NCI-H524 treated with DMSO at 0.1 percent for 48 hours (cell line): ENCODE results near the gene PTPRE.

Source experiments
- DNase-seq: peaks from one replicate; lab custom pipeline; 2025; lab: John Stamatoyannopoulos, UW

The PTPRE gene

DNA sequence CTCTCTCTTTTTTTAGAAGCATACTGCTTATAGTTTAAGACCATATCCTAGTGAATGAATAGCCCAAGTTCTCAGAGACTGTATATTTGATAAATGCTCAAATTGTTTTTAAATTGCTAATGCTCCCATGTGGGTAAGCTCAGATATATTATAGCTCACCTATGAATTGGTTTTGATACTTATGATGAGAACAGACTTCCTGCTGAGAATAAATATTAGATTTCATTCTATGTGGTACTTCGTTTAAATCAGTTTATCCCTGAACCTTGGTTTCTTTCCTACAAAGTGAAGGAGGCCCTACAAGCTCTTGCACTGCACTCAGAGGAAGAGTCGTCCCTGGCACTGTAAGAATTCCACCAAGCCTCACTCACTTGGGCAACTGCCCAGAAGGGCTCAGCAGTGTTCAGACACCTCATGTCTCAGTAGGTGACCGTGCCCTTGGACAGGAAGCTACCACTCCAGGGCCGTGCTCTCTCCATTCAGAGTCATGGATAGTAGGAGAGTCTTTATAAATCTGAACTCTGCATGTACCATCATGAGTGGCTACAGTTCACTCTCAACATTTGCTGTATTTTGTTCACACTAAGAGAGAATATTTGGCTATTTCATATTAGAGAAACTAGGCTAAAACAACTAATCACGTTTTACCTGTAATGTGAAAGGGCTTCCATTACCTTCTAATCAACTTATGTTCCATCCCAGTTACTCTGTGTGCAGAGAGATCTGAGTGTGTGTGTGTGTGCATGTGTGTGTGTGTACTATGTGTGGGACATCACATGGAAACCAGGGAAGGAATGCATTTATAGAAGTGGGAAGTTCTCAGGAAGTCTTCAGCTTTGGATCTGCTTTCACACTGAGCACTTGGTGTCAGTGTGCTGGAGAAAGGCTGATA is 93.8 kb downstream of the PTPRE start:
- DNase-seq = no peak

DNA sequence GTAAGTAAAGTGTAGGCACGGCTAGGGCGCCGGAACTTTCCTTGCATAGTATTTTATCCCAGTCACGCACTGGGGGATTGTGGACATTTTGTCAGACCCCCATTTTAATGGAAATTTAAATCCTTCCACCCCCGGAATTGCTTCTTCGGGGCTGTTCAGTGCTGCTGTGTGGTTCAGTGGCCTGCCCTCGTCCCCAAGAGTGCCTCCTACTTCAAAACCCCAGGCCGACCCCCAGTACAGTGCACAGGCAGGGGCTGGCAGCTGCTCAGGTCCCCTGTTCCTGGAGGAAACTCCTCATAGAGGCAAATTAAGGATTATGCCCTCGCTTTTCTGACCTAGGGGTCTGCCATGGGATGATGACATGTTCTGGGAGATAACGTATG is 94.5 kb downstream of the PTPRE start:
- DNase-seq = no peak

DNA sequence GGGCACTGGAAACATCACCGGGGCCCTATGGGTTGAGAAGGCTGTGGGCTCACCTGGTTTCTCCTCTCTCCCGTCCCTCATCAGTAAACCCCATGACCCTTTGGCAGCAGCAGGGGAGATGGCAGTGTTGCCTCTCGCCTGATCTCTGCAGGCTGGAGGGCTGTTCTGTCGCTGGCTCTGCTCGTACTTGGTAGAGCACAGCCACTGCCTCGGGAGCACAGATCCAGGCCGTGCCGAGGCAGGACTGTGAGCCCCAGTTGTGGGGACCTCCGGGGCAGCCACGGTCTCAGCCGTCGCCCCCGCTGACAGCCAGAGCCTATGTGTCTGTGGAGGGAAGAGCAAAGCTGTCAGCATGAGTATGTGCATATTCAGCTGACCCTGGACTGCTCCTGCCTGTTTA is 94.9 kb downstream of the PTPRE start:
- no peak for DNase-seq

DNA sequence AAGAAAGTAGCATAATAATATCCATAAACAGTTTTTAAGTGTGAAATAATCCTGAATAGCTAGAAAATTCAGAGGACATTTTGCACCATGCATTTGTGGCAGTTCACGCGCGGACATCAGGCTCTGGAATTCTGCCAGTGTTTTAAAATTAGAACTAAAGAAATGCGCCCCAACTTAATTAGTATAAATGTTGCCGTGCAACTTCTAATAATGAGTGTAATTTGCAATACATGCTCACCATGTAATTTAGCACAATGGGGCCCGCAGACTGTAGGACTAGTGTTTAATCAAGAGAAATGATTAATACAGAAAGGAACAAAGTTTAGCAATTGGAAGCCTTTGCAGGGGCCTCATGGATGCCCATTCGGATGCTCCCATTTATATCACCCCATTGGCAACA is 96.6 kb downstream of the PTPRE start:
- DNase-seq = no peak

DNA sequence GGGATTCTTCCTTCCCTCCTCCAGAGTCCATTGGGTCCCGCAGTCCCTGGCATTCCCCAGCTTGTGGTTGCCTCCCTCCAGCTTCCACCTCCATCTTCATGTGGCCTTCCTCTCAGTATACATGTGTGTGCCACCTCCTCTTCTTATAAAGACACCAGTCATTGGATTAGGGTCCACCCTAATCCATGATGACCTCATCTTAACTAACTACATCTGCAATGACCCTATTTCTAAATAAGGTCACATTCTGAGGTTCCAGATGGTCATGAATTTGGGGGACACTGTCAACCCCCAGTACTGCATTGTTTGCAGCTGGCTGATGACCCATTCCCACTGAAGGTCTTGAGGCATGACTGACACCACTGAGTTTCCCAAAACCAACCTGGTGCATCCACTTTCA is 99.0 kb downstream of the PTPRE start:
- DNase-seq = no peak

DNA sequence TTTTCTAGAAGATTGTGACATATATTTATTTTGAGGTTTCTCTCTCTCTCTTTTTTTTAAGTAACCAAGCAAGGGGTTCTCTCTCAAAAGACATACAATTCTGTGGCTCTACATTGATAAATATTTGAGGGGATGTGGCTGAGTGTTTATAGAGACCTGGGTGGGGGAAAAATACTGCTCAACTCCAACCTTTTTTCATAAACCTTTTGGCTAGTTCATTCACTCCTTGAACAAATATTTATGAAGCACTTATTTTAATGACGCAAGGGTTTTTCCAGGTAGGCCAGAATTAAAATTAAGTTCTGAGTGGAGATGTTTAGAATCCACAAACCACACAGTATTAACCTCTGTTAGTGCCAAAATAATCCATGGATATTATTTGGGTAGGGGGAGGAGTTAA is 100.2 kb downstream of the PTPRE start:
- DNase-seq = no peak

DNA sequence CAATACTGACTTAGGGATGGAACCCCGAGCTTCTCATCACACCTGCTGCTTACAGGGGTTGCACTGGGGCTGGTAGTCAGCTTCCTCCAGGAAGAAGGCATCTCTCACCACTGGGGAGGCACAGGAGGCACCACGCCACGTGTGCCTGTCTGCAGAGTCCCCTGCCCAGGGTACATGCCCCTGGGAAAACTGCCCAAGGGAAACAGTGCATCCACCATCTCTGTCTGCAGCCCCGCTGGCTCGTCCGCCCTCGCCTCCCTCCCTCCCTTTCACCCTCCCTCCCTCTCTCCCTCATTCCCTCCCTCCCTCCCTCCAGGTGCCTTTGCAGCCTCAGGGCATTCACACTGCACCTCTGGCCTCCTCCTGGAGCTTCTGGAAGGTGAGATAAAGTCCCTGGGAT is 101.1 kb downstream of the PTPRE start:
- no peak for DNase-seq

DNA sequence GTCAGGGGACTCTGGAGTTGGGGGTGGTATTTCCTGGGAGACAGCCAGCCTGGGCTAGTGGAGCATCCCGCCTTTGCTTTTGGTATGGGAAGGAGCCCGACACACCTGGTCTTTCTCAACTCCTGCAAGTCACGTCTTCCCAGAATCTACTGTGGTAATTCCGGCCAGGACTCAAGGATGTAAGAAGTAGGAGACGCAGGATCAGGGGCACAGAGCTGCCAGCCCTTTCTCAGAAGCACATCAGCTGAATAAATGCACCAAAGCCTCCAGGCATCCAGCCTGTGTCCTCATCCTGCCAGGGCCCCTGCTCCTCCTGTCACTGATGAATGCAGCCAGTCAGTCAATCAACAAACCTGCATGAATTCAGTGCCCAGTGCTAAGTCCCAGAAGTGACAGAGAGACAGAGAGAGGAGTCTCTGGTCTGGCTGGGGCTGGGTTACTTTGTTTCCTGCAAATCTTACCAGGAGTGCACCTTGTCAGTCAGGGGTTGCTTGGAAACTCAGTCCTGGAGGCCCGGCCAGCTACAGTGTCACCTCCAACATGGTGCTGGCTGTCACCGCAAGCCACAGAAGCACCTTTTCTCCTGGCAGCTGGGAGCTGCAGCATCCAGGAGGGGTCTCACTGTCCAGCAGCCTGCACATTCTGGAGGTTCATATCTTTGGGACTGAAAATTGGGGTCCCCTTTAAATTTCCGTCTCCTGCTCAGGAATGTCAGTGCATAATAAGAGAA is 101.8 kb downstream of the PTPRE start:
- DNase-seq = no peak

DNA sequence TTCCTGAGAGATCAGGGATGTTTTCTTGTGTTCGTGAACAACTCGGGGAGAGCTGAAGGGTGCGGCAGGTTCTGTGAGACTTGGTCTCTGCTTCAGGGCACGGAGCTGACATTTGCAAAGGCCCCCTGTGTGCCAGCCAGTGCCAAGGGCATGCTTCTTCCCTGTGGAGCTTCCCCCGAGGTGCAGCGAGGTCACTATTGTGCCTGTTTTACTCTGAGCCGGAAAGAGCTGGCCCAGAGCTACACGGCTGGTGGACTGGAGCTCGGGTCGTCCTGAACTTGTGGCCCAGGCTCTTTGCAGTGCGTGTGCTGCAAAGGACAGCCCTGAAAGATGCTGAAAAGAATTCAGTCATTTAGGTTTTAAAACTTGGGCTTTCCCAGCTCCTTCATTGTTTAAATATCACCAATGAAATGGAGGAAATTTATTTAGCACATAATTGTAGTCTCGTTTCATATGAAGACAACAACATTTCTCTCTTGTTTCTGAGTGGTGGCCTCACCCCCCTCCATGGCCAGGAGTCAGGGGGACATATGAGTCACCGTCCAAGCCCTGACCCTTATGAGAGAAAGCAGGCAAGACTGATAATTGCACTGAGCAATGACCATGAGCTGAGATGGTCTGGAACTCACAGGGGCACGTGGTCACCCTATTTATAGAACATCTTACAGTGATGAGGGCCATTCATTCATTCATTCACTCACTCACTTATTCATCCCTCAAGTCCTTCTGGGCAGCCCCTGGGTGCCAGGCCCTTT is 102.6 kb downstream of the PTPRE start:
- no peak for DNase-seq

DNA sequence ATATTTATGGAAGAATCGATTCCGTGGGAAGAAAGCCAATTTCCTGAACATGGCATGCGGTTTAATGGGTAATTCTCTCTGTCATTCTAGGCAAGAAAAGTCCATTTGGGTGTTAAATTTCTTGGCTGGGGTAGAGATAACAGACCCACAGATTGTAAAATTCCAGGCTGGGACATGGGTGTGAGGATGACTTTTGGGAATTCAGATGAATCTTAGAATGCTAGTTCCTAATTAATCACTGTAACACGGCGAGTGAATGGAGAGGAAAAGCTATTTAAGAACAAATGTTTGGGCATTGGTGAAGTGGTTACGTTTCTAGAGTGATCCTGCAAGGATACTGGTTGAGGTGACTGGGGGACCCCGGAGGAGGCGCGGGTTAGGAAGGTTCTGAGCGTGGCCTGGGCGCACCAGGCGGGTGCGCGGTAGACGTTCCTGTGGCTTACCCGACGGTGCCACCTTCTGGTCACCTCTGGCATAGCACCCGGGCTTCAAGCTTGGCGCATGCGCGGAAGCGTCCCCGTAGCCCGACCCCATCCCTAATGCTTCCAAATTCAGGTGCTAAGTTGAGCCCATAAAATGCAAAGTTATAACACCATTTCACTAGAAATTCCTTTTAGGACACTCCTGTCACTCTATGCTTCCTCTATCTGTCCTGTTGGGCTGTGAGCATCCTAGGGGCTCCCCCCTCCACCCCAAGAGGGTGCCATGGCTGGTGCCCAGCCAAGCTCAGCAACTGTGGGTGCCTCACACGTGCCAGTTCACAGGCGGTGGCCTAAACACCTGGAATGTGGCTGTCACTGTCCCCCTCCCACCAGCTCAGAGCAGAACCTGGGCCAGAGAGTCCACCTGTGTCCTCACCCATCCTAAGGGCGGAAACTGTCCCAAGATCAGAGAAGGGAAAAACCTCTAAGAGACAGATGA is 104.4 kb downstream of the PTPRE start:
- no peak for DNase-seq

DNA sequence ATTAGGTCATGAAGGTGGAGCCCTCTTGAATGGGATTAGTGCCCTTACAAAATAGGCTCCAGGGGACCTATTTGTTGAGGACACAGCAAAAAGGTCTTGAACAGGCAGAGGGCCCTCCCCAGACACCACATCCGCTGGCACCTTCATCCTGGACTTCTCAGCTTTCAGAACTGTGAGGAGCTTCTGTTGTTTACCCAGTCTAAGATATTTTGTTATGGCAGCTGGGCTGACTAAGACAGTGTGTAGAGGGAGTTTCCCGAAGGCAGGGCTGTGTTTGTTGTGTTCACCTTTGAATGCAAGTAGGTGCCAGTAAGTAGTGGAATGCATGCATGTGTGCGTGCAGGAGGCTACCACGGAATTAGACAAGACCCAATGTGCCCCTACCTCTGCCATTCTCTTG is 106.7 kb downstream of the PTPRE start:
- DNase-seq = no peak

DNA sequence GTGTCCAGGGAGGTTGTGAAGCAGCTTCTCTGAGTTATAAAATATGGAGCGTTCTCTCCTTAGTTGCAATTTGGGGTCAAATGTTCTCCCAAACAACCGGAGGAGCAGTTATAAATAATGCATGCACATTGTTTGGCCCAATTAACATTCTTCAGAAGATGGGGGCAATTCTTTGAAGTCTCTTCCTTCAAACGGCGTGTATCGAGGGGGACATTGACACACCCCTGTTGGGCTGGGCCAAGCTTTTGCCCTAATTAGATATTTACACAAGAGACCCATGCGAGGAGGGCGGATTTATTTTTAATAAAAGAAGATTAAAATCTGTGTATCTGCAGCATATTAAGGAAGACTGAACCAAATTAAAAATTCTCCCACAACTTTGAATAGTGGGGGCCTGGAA is 107.3 kb downstream of the PTPRE start:
- no peak for DNase-seq

DNA sequence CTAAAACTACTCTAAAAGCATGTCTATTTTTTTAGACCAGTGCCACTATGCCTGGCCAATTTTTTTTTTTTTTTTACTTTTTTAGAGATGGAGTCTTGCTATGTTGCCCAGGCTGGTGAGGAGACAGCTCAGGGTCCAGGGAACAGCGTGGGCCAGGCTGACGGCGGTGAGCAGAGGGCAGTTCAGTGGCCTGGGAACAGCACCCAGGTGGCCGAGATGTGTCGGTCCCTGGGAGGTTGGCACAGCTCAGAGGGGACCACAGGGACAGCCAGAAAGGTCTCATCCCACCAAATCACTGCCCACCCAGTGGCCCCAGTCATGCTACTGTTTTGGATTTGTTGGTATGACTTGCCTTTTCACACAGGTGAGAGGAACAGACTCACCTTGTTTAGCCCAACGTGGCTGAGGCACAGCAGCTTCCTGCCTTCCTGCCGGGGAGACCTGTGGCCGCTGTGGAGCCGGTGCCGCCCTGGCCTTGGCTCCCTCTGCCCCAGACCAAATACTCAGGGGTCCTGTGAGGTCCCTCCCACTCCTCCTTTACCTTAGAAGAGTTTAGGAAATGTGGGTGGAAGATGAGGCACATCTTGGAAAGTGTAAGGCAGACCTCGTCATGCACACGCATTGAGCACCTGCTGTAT is 109.6 kb downstream of the PTPRE start:
- no peak for DNase-seq

DNA sequence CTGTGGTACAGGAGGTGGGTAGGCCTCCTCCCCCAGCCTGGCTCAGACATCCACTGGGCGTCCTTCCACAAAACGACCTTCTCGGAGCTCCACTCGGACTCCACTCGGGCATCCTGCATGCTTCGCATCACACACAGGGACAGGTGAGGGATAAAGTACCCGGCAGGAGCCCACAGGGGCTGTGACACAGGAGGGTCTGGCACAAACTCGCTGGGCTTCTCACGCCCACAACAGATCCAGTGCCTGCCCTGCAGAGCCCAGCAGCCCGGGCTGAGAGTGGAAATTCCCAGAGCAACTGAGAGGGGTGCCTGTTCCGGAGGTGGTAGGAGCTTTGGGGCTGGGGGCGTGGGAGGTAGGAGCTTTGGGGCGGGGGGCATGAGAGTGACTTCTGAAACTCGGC is 110.9 kb downstream of the PTPRE start:
- DNase-seq = no peak

DNA sequence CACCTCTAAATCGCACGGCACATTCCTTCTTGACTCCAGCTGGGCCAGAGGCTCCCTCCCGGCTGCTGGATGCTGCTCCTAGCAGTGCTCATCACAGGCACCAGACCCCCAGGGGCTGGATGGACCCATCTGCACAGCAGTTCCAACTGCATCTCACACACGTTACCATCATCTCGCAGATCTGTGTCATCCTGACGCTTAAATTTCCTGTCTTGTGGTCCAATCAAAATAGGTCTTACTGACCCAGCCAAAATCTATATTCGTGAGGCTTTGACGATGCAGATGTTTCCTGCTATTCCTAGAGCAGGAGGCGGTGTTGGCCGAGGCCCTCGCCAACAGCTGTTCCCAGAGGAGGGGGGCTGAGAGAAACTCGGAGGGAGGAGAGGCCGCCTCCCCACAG is 111.3 kb downstream of the PTPRE start:
- no peak for DNase-seq

DNA sequence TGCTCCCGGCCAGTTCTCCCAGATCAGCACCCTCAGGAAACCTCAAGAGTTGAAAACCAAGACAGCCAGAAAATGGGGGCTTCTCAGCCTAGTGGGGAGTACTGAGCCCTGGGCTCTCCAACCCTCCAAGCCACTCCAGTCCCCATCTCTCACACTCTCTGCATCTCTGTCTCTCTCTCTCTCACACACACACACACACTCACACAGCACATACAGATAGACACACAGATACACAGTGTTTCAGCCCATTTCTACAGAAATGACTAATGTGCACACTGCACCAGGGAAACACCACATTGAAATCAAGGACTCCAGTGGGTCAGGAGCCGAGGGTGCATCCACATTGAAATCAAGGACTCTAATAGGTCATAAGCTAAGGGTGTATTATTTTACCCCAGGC is 111.8 kb downstream of the PTPRE start:
- no peak for DNase-seq

DNA sequence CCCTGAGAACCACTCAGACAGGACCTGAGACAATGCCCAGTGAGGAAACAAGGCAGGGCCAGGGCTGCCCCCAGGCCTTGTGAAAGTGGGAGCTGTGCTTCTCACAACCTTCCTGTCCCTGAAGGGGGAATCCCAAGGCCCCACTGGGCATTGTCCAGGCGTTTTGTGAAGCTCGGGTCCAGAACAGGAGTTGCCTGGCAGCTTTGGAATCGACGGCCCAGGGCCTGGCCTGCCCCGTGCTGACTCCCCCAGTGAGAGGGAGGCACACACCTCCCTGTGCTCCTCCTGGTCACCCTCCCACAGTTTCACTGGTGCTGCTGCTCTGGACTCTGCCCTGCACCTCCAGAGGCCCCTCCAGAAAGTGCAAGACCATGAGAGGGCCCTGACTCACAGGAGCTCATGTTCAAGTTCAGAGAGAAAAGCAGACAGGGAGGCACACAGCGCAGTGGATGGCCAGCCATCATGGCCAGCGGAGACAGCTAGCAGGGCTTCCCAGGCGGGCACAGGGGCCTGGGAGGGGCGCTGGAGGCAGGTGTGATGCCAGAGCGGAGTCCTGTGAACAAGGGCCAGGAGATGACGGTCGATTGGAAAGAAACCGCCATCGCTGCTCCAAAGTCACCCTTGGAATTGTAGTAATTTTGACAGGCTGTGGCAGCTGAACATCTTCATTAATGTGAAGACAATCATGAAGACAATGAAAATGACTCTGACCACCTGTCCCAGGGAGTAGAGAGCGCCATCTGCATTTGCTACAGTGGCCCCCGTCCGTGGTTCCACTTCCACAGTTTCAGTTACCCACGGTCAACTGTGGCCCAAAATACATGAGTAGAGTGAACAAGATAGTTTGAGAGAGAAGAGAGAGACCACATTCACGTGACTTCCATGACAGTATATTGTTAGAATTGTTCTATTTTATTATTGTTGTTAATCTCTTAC is 115.6 kb downstream of the PTPRE start:
- no peak for DNase-seq

DNA sequence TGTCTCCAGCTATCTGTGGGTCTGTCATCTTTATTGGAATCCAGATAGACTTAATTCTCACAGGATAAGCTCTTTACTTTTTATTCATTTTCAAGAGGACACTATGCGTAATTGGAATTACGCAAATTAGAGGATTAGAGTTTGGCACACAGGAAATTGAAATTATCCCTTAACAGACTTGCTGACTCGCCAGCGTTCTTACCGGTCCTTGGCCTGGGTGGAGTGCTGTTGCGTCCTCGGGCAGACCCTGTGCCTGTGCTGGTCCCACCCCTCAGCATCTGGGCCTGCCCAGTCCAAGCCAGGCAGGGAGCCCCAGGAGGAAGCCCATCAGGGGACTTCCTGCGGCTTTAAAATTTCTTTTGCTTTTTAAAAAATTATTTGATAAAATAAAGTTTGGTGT is 117.5 kb downstream of the PTPRE start:
- no peak for DNase-seq

DNA sequence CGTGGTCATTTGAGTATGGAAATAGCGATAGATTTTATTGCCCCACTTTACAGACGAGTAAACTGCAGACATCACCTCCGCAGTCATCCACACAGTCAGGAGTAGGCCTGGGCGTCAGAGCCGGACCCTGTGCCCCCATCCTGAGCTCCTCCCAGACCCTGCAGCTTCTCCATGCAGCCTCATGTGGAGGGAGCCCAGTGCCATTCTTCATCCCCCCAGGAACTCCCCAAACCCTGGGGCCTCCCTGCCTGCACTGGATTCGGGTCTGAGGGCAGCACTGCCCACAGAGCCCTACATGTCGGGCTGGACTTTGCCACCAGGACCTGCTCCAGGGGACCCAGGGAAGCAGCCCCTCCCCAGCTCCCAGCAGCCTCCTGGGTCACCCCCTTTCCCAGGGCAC is 118.5 kb downstream of the PTPRE start:
- no peak for DNase-seq

DNA sequence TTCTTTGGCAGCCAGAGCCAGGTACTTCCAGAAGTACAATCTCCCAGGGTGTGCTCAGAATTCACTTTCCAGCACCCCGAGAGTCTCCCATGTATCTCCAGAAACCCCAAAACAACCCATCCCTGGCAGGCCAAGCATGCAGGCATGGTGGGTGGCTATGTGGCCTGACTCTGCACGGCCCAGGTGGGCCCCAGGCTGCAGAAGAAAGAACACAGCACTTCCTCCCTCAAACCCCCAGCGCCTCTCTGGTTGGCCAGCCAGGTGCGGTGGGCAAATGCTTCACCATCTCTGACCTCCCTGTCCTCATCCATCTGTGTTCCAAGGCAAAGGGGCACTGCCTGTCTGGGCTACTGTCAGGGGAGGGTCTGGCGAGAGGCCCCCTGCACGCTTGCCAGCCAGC is 119.0 kb downstream of the PTPRE start:
- no peak for DNase-seq
